GM12875 (cell line): ENCODE data around the gene DCLK2.

Experiments used
- H3K4me3 ChIP-seq: one replicate; pipeline ENCODE4 v1.5.1; 2011; ENCODE audit warnings: low read depth, low read length, control low read depth
- CTCF ChIP-seq: IDR thresholded peaks from 2 replicates; pipeline ENCODE4 v1.5.1; 2011; ENCODE audit warnings: low read depth, mild to moderate bottlenecking, control low read depth, inconsistent platforms, low read length, moderate library complexity, borderline replicate concordance; ENCODE audit not compliant: insufficient read depth

Gene DCLK2

GRCh38 chr4:150123796-150124677 is 45.8 kb downstream of the DCLK2 start:
- H3K4me3 ChIP-seq = no peak overlapping the region
- TF ChIP-seq CTCF = no peak

GRCh38 chr4:150126201-150126863 is 48.1 kb downstream of the DCLK2 start:
- no peak for TF ChIP-seq CTCF
- H3K4me3 ChIP-seq = no peak overlapping the region

GRCh38 chr4:150126864-150127203 is 48.6 kb downstream of the DCLK2 start:
- no peak overlapping the region for H3K4me3 ChIP-seq
- no peak for TF ChIP-seq CTCF

- H3K4me3 ChIP-seq = no peak overlapping the region
- no peak for TF ChIP-seq CTCF
Observed at GRCh38 chr4:150127757-150128156, 49.5 kb downstream of the DCLK2 start.

GRCh38 chr4:150130933-150131332 is 52.7 kb downstream of the DCLK2 start:
- no peak overlapping the region for H3K4me3 ChIP-seq
- TF ChIP-seq CTCF = no peak

GRCh38 chr4:150131581-150132228 is 53.5 kb downstream of the DCLK2 start:
- no peak for TF ChIP-seq CTCF
- H3K4me3 ChIP-seq = no peak overlapping the region
